Astrocyte of the cerebellum (primary cell): Measurements from ENCODE around the gene HNRNPA3.

Source experiments
- DNase-seq: peaks from one replicate; pipeline ENCODE4 v3.0.0-alpha.2; 2011; ENCODE audit warnings: low read depth
- H3K4me3 ChIP-seq: 2 replicates; pipeline ENCODE4 v1.5.1; 2011; ENCODE audit warnings: mild to moderate bottlenecking, low read depth, low read length, moderate library complexity
- in situ Hi-C: cut with HindIII; loops from 2 replicates; pipeline ENCODE4 v1.10.0; 2017; ENCODE audit warnings: low sequenced_read_pairs
- TF ChIP-seq, protein P1 (sequence below): IDR thresholded peaks from 2 replicates; pipeline ENCODE4 v1.5.1; 2012; ENCODE audit warnings: low read length, low read depth, moderate library complexity, mild to moderate bottlenecking; ENCODE audit errors: missing control alignments

The HNRNPA3 gene

DNA sequence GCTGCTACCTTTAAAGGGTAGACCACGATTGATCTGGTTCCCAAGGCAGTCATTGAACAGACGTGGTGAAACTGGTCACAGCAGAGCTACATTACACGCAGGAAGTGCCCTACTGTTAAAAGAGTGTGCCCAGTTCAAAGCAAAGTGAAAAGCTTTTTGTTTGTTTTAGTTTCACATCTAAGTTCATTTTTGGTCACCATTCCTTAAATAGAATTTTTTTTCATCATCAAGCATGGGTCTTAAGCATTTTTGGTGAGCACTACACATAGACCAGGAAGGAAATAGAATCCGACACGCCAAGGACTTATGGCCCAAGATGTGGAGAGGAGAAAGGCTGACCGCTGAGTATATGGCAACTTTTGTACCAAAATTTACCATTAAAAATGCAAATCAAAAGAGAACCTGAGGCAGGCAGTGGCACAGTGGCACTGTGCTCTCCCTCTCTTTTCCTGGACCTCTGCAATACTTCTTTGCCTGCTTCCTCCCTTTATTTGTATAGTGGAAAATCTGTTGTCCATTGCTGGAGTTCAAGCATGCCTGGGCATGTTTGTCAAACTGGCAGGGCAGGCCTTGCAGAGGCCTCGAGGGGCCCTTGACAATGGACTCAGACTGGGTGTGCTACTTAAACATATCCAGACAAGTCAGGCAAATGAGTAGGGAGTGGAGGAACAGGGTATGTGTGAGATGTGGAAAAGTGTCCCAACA lies 42.6 kb upstream of the HNRNPA3 start:
- DNase-seq, result no peak
- TF ChIP-seq, protein P1, sequence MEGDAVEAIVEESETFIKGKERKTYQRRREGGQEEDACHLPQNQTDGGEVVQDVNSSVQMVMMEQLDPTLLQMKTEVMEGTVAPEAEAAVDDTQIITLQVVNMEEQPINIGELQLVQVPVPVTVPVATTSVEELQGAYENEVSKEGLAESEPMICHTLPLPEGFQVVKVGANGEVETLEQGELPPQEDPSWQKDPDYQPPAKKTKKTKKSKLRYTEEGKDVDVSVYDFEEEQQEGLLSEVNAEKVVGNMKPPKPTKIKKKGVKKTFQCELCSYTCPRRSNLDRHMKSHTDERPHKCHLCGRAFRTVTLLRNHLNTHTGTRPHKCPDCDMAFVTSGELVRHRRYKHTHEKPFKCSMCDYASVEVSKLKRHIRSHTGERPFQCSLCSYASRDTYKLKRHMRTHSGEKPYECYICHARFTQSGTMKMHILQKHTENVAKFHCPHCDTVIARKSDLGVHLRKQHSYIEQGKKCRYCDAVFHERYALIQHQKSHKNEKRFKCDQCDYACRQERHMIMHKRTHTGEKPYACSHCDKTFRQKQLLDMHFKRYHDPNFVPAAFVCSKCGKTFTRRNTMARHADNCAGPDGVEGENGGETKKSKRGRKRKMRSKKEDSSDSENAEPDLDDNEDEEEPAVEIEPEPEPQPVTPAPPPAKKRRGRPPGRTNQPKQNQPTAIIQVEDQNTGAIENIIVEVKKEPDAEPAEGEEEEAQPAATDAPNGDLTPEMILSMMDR, result no peak
- H3K4me3 ChIP-seq, result no peak overlapping the region
- in situ Hi-C loops, result loop anchor here (5.0 to 25.0 kb wide), 4 partner anchors 92 to 592 kb away; partner anchors contain the start of gene NFE2L2

GRCh38 chr2:177171418-177171865 lies 41.2 kb upstream of the HNRNPA3 start:
- in situ Hi-C loops, result loop anchor here (25.0 kb wide), 1 partner anchor 591 kb away; no protein-coding TSS in a partner anchor
- DNase-seq, result no peak
- no peak overlapping the region for H3K4me3 ChIP-seq
- TF ChIP-seq, protein P1, result no peak

- DNase-seq, result peak; percentile 53
- TF ChIP-seq, protein P1, result no peak
- H3K4me3 ChIP-seq, result no peak overlapping the region
- in situ Hi-C loops, result loop anchor here (25.0 kb wide), 1 partner anchor 590 kb away; no protein-coding TSS in a partner anchor
Measured at GRCh38 chr2:177172034-177172880, 40.3 kb upstream of the HNRNPA3 start.

DNA sequence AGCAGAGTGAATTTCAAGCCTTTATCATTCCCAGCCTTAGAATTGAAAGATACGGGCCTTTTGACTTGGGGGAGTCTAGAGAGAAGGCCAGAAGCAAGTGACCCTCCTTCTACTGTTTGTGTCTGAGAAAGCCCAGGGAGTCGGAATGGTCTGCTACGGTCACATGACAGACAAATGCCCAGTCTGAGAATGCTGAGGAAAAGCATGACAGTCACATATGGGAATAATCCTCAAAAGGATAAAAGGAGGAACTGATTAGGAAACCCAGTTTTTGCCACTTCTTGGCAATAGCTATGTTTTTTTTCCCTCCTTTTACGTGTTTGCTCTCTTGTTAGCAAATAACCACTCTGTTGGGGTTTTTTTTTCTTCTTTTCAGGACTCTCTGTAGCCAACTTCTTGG lies 38.1 kb upstream of the HNRNPA3 start:
- in situ Hi-C loops, result loop anchor here (25.0 kb wide), 1 partner anchor 588 kb away; no protein-coding TSS in a partner anchor
- no peak for DNase-seq
- H3K4me3 ChIP-seq, result no peak overlapping the region
- TF ChIP-seq, protein P1, result no peak

- in situ Hi-C loops, result no loop called here
- no peak for DNase-seq
- TF ChIP-seq, protein P1, result no peak
- no peak overlapping the region for H3K4me3 ChIP-seq
Measured at GRCh38 chr2:177175917-177176668, 36.5 kb upstream of the HNRNPA3 start.

GRCh38 chr2:177178797-177179196 lies 33.8 kb upstream of the HNRNPA3 start:
- TF ChIP-seq, protein P1, result no peak
- no peak overlapping the region for H3K4me3 ChIP-seq
- DNase-seq, result no peak
- in situ Hi-C loops, result no loop called here
